GM12878 (cell line): Measurements from ENCODE around the gene RNF167. TPM values are rescaled to one million over a fixed set of nuclear protein-coding genes. Genes with fewer than 3 reads are reported as not detected.

ENCODE experiments used
- ATAC-seq: fragments of 200-7000 bp; cut with Tn5 transposase; 3 replicates; pipeline ENCODE4 v1.9.1; 2020; ENCODE audit warnings: mild to moderate bottlenecking, moderate library complexity
- BruUV-seq: library from RNA; stranded (reverse); fragments of 400-500 nt; replicated peaks from 2 replicates; lab custom pipeline; 2021; lab: Mats Ljungman, UMichigan
- CTCF ChIA-PET: fragments of 300-600 bp; sonication (Branson Sonifier 250); formaldehyde crosslinking; extraction: SDS; loops from one replicate; lab custom pipeline; 2021; ENCODE audit warnings: inconsistent platforms; lab: Yijun Ruan, JAX
- POLR2A ChIA-PET: fragments of 350-600 bp; formaldehyde crosslinking; extraction: SDS; loops from one replicate; lab custom pipeline; 2021; ENCODE audit warnings: inconsistent platforms; lab: Charles Lee
- RAD21 ChIA-PET: fragments of 300-600 bp; sonication (Branson Sonifier 250); formaldehyde crosslinking; loops from one replicate; lab custom pipeline; 2023; ENCODE audit warnings: antibody characterized with exemption; ENCODE audit not compliant: unreplicated experiment; lab: Charles Lee
- SMC1A ChIA-PET: fragments of 300-600 bp; sonication (Branson Sonifier 250); formaldehyde crosslinking; loops from one replicate; lab custom pipeline; 2023; ENCODE audit not compliant: unreplicated experiment, uncharacterized antibody; lab: Charles Lee
- DNase-seq: peaks from one replicate; pipeline ENCODE4 v3.0.0-alpha.2; 2011; ENCODE audit warnings: low read depth, low spot score
- FAIRE-seq: peaks from 3 replicates; lab custom pipeline; 2011; peaks lifted over from hg19 to GRCh38; lab: Jason Lieb, UNC
- H2AFZ ChIP-seq: 2 replicates; pipeline ENCODE4 v1.6.0; 2011; ENCODE audit warnings: low read depth, low read length, control low read depth; ENCODE audit not compliant: control insufficient read depth
- H3K27ac ChIP-seq: 2 replicates; pipeline ENCODE4 v1.5.1; 2011; ENCODE audit warnings: control low read depth; ENCODE audit not compliant: control insufficient read depth, insufficient read depth
- H3K27me3 ChIP-seq, 2 experiments: replicated peaks in 1 of 2; 2 replicates each; pipeline versions ENCODE4 v1.6.0 to v1.6.1; 2011; ENCODE audit warnings: low read length in 1 of 2; ENCODE audit not compliant: control insufficient read depth in 2 of 2, insufficient read depth in 2 of 2
- H3K36me3 ChIP-seq, 2 experiments: 2 replicates each; pipeline ENCODE4 v1.5.1; 2011; ENCODE audit warnings: low read length in 1 of 2; ENCODE audit not compliant: control insufficient read depth in 2 of 2, insufficient read depth in 2 of 2
- H3K4me1 ChIP-seq: 2 replicates; pipeline ENCODE4 v1.6.1; 2011; ENCODE audit warnings: mild to moderate bottlenecking, low read length, moderate library complexity, mixed read lengths; ENCODE audit not compliant: control insufficient read depth, insufficient read depth
- H3K4me2 ChIP-seq: 2 replicates; pipeline ENCODE4 v1.6.0; 2011; ENCODE audit warnings: control low read depth; ENCODE audit not compliant: control insufficient read depth, insufficient read depth
- H3K4me3 ChIP-seq: fragments of 200-600 bp; sonication (generic); 2 replicates; pipeline ENCODE4 v1.5.1; 2016
- H3K79me2 ChIP-seq: 2 replicates; pipeline ENCODE4 v1.6.0; 2011; ENCODE audit warnings: low read length; ENCODE audit not compliant: control insufficient read depth, insufficient read depth
- H3K9ac ChIP-seq: 2 replicates; pipeline ENCODE4 v1.8.0; 2011; ENCODE audit warnings: low read length, control low read depth, mixed read lengths; ENCODE audit not compliant: control insufficient read depth, insufficient read depth
- H3K9me3 ChIP-seq: replicated peaks from 3 replicates; pipeline ENCODE4 v1.5.1; 2011; ENCODE audit warnings: mild to moderate bottlenecking, low read length; ENCODE audit not compliant: control insufficient read depth, insufficient read depth
- H4K20me1 ChIP-seq: 2 replicates; pipeline ENCODE4 v1.6.0; 2011; ENCODE audit not compliant: control insufficient read depth, insufficient read depth
- BCL11A ChIP-seq: IDR thresholded peaks from 2 replicates; pipeline ENCODE4 v1.6.1; 2011; ENCODE audit warnings: low read depth, low read length
- ELK1 ChIP-seq: IDR thresholded peaks from 2 replicates; pipeline ENCODE4 v1.6.1; 2012; ENCODE audit warnings: low read depth, low read length, improper control_type of control experiment
- HDAC2 ChIP-seq: fragments of 200-600 bp; sonication (generic); IDR thresholded peaks from 2 replicates; pipeline ENCODE4 v1.6.1; 2017
- IKZF1 ChIP-seq: fragments of 450-650 bp; conservative IDR thresholded peaks from 2 replicates; pipeline ENCODE4 v1.6.1; 2017; ENCODE audit warnings: antibody characterized with exemption, mild to moderate bottlenecking
- LARP7 ChIP-seq: fragments of 450-650 bp; IDR thresholded peaks from 2 replicates; pipeline ENCODE4 v1.6.1; 2017; ENCODE audit warnings: mild to moderate bottlenecking
- WGBS: methylation state at CpG from one replicate; pipeline ENCODE4 v1.1.6; 2016; ENCODE audit warnings: low lambda C conversion rate; ENCODE audit not compliant: insufficient replicate concordance, insufficient coverage; ENCODE audit errors: missing lambda C conversion rate; 5-methylcytosine and 5-hydroxymethylcytosine counted together
- in situ Hi-C: fragments of 300-500 bp; cut with MboI; formaldehyde crosslinking; loops from 9 replicates; pipeline ENCODE4 v1.14.3; 2018; ENCODE audit warnings: mixed read lengths
- intact Hi-C: fragments of 100-400 bp; cut with micrococcal nuclease; formaldehyde crosslinking; loops from one replicate; pipeline ENCODE4 v1.14.2; 2022; ENCODE audit not compliant: unreplicated experiment
- polyA plus RNA-seq, 11 experiments: library from polyadenylated mRNA; depleted of rRNA in 4 of 11; unstranded in 6 of 11; stranded (reverse) in 5 of 11; fragments of >200 nt; fragmentation: Nextera tagmentation in 4 of 11; fragmentation: Illumina TruSeq in 1 of 11; extraction: Ambion mirVana in 4 of 11; extraction: Trizol in 1 of 11; gene quantifications; 1 replicate in 1 of 11; 2 replicates in 10 of 11; pipeline versions ENCODE4 v1.2.1 to v1.2.3, GENCODE V29; 2011 to 2016; ENCODE audit warnings: inconsistent platforms in 2 of 11, missing spikeins in 2 of 11, low read depth in 1 of 11
- total RNA-seq, 4 experiments: library from RNA; depleted of rRNA in 3 of 4; stranded (reverse); fragments of >200 nt in 3 of 4; fragmentation: Illumina TruSeq in 1 of 4; extraction: Trizol in 1 of 4; gene quantifications; 2 replicates each; pipeline versions ENCODE4 v1.2.1 to v1.2.3, GENCODE V29; 2013 to 2021

Gene RNF167
- total and polyA plus RNA-seq, 10 of the 15 experiments (the other 5 are each of a cell fraction or from before 2014, with no cell fraction given): 33.6 to 147 (median 57.6) TPM

- Histone ChIP-seq H3K27me3 (no peaks in the 10 kb centered on the region), H3K36me3 (peaks cover 11 to 18% of the 10 kb centered on the region in 2 experiments; a peak in 3 of 4 replicates), H3K4me2 (peak overlapping the region; percentile 99), H4K20me1 (no peaks in the 10 kb centered on the region), H3K9me3 (no peaks in the 10 kb centered on the region), H3K79me2 (peaks cover 29% of the 10 kb centered on the region), H2AFZ (no peak overlapping the region), H3K4me1 (peaks cover 14% of the 10 kb centered on the region), H3K9ac (peak overlapping the region; percentile 98; the same call in 1 of the 2 replicates), H3K4me3 (peak overlapping the region; percentile 89), H3K27ac (peak overlapping the region; percentile 100)
- BruUV-seq: no TSS peak
- RAD21 ChIA-PET: interaction anchor here (1.3 kb wide), 1 partner anchor 63 kb away, joined by 3 read pairs; no protein-coding TSS in a partner anchor
- in situ Hi-C loops: no loop called here
- FAIRE-seq (peak; percentile 64), DNase-seq (no peak), ATAC-seq (no peak)
- TF ChIP-seq HDAC2: no peak
- TF ChIP-seq BCL11A: no peak
- no peak for TF ChIP-seq LARP7
- no peak for TF ChIP-seq ELK1
- no peak for TF ChIP-seq IKZF1
- CTCF ChIA-PET: interaction anchor here (1.3 to 3.6 kb wide), 2 partner anchors 29 to 93 kb away, joined by 4 to 18 read pairs; partner anchors contain the start of genes RNF167 and SLC25A11
- SMC1A ChIA-PET: interaction anchor here (1.8 to 4.3 kb wide), 3 partner anchors 12 to 29 kb away, joined by 4 to 50 read pairs (median 38); partner anchors contain the start of genes PFN1, RNF167 and SLC25A11
- intact Hi-C loops: loop anchor here (5.0 kb wide), 1 partner anchor 93 kb away; no protein-coding TSS in a partner anchor
- WGBS: 94% methylated on average over 15 of the region's 15 CpGs
- POLR2A ChIA-PET: interaction anchor here (1.0 to 8.5 kb wide), 3 partner anchors 18 to 22 kb away, joined by 3 to 272 read pairs (median 13); partner anchors contain the start of genes CAMTA2, ENO3, PFN1 and RNF167
Observed at GRCh38 chr17:4969047-4969550, 29.0 kb downstream of the RNF167 start.
